NT2/D1 (cell line): ENCODE results near the gene LYRM4.

Source experiments
- YY1 ChIP-seq: IDR thresholded peaks from 2 replicates; pipeline ENCODE4 v1.6.1; 2011; ENCODE audit not compliant: insufficient read length, insufficient read depth
- ZNF274 ChIP-seq: IDR thresholded peaks from 2 replicates; pipeline ENCODE4 v1.6.1; 2011; ENCODE audit warnings: mild to moderate bottlenecking, low read depth, low read length

DNA sequence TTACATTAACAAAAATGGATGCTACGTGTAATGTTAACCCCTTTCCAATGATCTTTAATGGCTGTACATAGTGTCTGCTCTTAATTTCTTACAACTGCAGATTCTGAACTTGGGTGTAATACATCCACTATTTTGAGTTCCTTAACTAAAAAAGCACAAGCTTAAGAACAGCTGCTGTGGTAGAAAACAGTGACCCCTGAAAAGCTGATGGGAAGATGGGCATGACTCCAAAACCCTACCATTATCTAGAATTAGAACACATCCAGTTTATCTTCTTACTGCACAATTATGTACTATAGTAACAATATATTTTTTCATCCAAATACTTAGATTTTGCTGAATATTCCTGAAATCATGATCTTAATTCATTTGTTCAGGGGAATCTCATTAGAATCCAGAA, 49.3 kb downstream of the LYRM4 start:
- TF ChIP-seq ZNF274 (no peak), YY1 (no peak)
